PFSK-1 (cell line): ENCODE results near the gene RPGR.

Source experiments
- FOXP2 ChIP-seq: optimal IDR thresholded peaks from 2 replicates; pipeline ENCODE3; 2011; ENCODE audit warnings: borderline replicate concordance, control low read depth, inconsistent platforms; ENCODE audit not compliant: insufficient read depth; ENCODE audit errors: extremely low read length, extremely low read depth
- POLR2AphosphoS5 ChIP-seq: IDR thresholded peaks from 2 replicates; pipeline ENCODE4 v1.6.1; 2012; ENCODE audit warnings: low read depth, mild to moderate bottlenecking, control low read depth, low read length, moderate library complexity
- REST ChIP-seq, 2 experiments: IDR thresholded peaks; 2 replicates each; pipeline versions ENCODE4 v1.6.1 to v1.8.0; 2011 to 2012; ENCODE audit warnings: low read depth in 2 of 2, low read length in 2 of 2, control low read depth in 1 of 2, inconsistent platforms in 1 of 2, mild to moderate bottlenecking in 1 of 2, moderate library complexity in 1 of 2; ENCODE audit not compliant: insufficient read depth in 1 of 2
- SIN3A ChIP-seq: IDR thresholded peaks from 2 replicates; pipeline ENCODE4 v1.6.1; 2012; ENCODE audit warnings: mild to moderate bottlenecking, low read length, moderate library complexity, borderline replicate concordance; ENCODE audit not compliant: insufficient read depth
- TAF1 ChIP-seq: IDR thresholded peaks from 2 replicates; pipeline ENCODE4 v1.6.1; 2012; ENCODE audit warnings: low read length, control low read depth, borderline replicate concordance; ENCODE audit not compliant: insufficient read depth

- TF ChIP-seq SIN3A (no peak), POLR2AphosphoS5 (no peak), TAF1 (no peak), REST (IDR thresholded peaks at IDR 0.05; ENCODE audit: insufficient read depth in 1 of 2, low read depth in 2 of 2, low read length in 2 of 2) (no peak), FOXP2 (no peak)
Measured at GRCh38 chrX:38268011-38268410, 59.3 kb downstream of the RPGR start.
